ENCODE results near the gene HDAC1.

Gene HDAC1

DNA sequence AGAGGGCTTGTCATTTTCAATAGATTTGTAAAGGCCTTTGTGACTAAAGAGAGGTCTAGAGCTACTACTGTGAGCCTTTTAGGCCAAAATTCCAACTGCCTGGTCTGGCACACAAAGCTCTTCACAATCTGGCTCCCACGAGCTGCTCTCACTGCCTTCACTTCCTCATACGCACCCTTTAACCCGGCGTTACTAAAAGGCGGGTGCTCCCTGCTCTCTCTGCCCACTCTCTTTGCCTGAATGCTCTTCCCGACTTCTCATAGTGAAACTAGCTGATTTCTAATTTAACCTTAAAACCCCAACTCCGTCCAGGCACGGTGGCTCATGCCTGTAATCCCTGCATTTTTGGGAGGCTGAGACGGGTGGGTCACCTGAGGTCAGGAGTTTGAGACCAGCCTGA is 88.2 kb downstream of the HDAC1 start:
- no peak for DNase-seq
